ENCODE results near the gene CYP26B1. TPM values are rescaled to one million over a fixed set of nuclear protein-coding genes. Genes with fewer than 3 reads are reported as not detected.
A peak's percentile ranks its signal among the peaks of the same experiment; 100 is the strongest.
"Not testable (repeated sequence)": the region's sequence is repeated elsewhere in the genome, so short reads cannot be mapped to it uniquely, and the experiment has no call there.

Gene CYP26B1
- total RNA-seq, 1 experiment from 2014 or later, result 0.05 TPM

- DNase-seq (ENCODE audit: low read depth), result not testable (repeated sequence)
These were observed 60.6 kb downstream of the CYP26B1 start for GRCh38 chr2:72086871-72087633.

- DNase-seq (ENCODE audit: low read depth), result no peak
These were observed 62.1 kb downstream of the CYP26B1 start for GRCh38 chr2:72085513-72085912.

DNA sequence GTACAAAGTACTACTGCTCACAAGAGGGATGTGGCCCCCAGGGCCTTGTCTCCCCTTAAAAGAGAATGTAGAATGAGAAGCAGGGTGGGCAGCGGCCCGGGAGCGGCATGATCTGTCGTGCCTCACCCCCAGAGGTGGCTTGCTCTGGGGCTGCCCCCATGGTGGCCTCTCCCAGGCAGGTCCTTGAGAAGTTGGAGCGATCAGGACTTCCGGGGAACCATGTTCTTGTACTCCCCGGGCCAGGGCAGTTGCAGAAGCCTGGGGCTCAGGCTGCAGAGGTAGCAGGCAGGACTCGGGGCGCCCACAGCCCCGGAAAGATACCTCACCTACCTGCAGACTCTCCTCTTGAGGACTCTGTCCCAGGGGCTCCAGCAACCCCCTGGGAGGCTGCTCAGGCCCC, 62.6 kb downstream of the CYP26B1 start:
- no peak for DNase-seq (ENCODE audit: low read depth)

DNA sequence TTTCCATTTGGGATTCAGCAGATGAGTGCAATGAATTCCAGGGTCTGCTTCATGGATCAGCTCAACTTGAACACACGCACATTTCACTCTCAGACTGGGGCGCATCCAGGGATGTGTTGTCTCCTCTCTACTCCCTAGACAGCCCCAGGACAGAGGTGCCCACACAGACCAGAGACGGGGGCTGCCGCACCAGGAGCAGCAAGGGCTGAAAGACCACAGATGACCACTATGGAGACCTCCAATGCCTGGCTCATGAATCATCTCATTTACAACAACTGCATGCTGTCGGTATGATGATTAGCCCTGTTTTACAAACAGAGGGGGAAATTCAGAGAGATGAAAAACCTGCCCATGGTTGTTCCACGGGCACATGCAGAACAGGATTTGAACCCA, 63.1 kb downstream of the CYP26B1 start:
- DNase-seq (ENCODE audit: low read depth), result no peak

GRCh38 chr2:72083751-72084583, 63.7 kb downstream of the CYP26B1 start:
- DNase-seq (ENCODE audit: low read depth), result no peak

DNA sequence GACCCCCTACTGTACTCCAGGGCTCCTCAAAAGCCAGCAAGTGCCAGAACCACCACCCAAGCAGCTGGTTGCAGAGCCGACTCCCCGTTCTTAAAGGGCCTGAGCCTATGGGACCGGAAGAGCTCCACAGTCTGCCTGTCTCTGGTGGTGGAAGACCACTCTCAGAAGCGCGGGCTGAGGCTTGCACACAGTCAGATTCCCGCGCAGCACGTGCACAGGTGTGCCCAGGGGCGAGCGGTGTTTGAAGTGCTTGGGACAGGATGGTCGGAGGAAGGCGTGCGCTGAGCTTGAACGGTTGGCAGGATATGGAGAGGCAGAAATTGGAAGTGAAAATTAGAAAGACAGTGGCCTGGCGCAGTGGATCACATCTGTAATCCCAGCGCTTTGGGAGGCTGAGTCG, 64.8 kb downstream of the CYP26B1 start:
- DNase-seq (ENCODE audit: low read depth), result no peak

DNA sequence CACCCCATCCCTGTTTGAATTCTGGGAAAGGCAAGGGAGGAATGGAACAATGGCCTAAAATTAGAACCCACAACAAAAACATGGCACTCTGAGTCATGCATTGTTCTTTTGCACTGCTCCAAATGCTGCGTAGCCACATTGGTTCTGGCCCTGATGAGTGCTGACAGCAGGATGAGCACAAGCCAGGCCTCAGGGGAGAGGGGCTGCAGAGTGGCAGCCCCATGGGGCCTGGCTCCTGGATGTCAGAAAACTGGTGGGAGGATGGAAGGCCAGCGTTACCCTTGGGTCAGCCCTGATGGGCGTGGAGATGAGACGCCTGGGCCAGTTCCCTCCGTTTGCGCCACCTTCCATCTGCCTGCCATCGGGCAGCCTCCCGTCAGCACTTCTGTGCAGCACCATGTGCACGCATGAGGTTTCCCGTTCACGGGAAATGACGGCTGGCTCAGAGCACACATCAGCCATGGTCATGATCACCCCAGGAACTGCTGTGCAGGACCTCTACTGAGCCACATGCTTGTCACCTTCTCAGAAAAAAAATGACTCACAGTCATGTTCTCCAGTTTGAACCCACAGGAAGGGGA, 65.6 kb downstream of the CYP26B1 start:
- DNase-seq (ENCODE audit: low read depth), result no peak

GRCh38 chr2:72081451-72081850, 66.2 kb downstream of the CYP26B1 start:
- peak; percentile 23 for DNase-seq (ENCODE audit: low read depth)

GRCh38 chr2:72080286-72081145, 67.1 kb downstream of the CYP26B1 start:
- no peak for DNase-seq (ENCODE audit: low read depth)
